ENCODE results near the gene INF2. TPM values are rescaled to one million over a fixed set of nuclear protein-coding genes. Genes with fewer than 3 reads are reported as not detected.
A peak's percentile ranks its signal among the peaks of the same experiment; 100 is the strongest.
"Not testable (repeated sequence)": the region's sequence is repeated elsewhere in the genome, so short reads cannot be mapped to it uniquely, and the experiment has no call there.

Gene INF2
- total RNA-seq, 4 donors from 2014 or later: 36.7 to 43.6 (median 37.8) TPM

GRCh38 chr14:104747876-104748275 is 58.5 kb downstream of the INF2 start:
- H3K27me3 ChIP-seq: no peaks in the 10 kb centered on the region
- H3K9me3 ChIP-seq: no peaks in the 10 kb centered on the region
- H3K4me1 ChIP-seq: peaks cover 41 to 64% (median 47%) of the 10 kb centered on the region in 3 donors
- H3K4me3 ChIP-seq: no peak overlapping the region
- intact Hi-C loops (cut with DNase I): no loop called here
- H3K36me3 ChIP-seq: peaks cover 0 to 19% (median 0%) of the 10 kb centered on the region in 3 donors
- peak overlapping the region; percentile 78 to 87 (median 84) for H3K27ac ChIP-seq
- WGBS, 2 donors: 50 to 64% methylated on average over 2 to 9 of the region's 9 CpGs
- no peak for TF ChIP-seq CTCF (IDR thresholded peaks at IDR 0.05)
- no peak for TF ChIP-seq POLR2A (IDR thresholded peaks at IDR 0.05)
- DNase-seq: no peak

- Histone ChIP-seq H3K9me3 (no peaks in the 10 kb centered on the region), H3K27me3 (no peaks in the 10 kb centered on the region), H3K4me1 (peaks cover 47 to 74% (median 54%) of the 10 kb centered on the region in 3 donors), H3K4me3 (no peak overlapping the region), H3K36me3 (peaks cover 0 to 7% (median 0%) of the 10 kb centered on the region in 3 donors), H3K27ac (peak overlapping the region; percentile 78 to 87 (median 84))
- TF ChIP-seq CTCF (IDR thresholded peaks at IDR 0.05): no peak
- TF ChIP-seq POLR2A (IDR thresholded peaks at IDR 0.05): no peak
- 14 to 28% methylated on average over 7 to 9 of the region's 11 CpGs for WGBS, 2 donors
- DNase-seq: no peak
- intact Hi-C loops (cut with DNase I): no loop called here
These were observed 59.8 kb downstream of the INF2 start for GRCh38 chr14:104749111-104749649.

- Histone ChIP-seq H3K27me3 (no peaks in the 10 kb centered on the region), H3K36me3 (peaks cover 0 to 4% (median 0%) of the 10 kb centered on the region in 3 donors), H3K4me1 (peaks cover 52 to 84% (median 64%) of the 10 kb centered on the region in 3 donors), H3K4me3 (no peak overlapping the region), H3K27ac (peak overlapping the region; percentile 12 to 87 (median 84)), H3K9me3 (no peaks in the 10 kb centered on the region)
- intact Hi-C loops (cut with DNase I): no loop called here
- 46 to 54% methylated on average over 12 of the region's 12 CpGs for WGBS, 2 donors
- TF ChIP-seq CTCF (IDR thresholded peaks at IDR 0.05) (no peak), POLR2A (IDR thresholded peaks at IDR 0.05) (no peak)
- DNase-seq: no peak
These were observed 60.8 kb downstream of the INF2 start for GRCh38 chr14:104750056-104750752.

- 79 to 84% methylated on average over 3 to 5 of the region's 5 CpGs for WGBS, 2 donors
- H3K4me3 ChIP-seq; H3K27me3 ChIP-seq; H3K9me3 ChIP-seq; intact Hi-C loops (cut with DNase I); DNase-seq; H3K36me3 ChIP-seq: not testable (repeated sequence)
- peaks cover 52 to 84% (median 61%) of the 10 kb centered on the region in 3 donors for H3K4me1 ChIP-seq
- H3K27ac ChIP-seq: peak overlapping the region in 3 of 4 donors; percentile 12 to 85 (median 43)
These were observed 61.3 kb downstream of the INF2 start for GRCh38 chr14:104750753-104751057.

- Histone ChIP-seq H3K4me1 (peaks cover 44 to 75% (median 52%) of the 10 kb centered on the region in 3 donors), H3K36me3 (peaks cover 5 to 19% (median 9%) of the 10 kb centered on the region in 3 donors), H3K27me3 (no peaks in the 10 kb centered on the region), H3K9me3 (no peaks in the 10 kb centered on the region), H3K4me3 (peak overlapping the region; percentile 76 to 99 (median 91)), H3K27ac (peak overlapping the region; percentile 86 to 96 (median 95))
- TF ChIP-seq CTCF (IDR thresholded peaks at IDR 0.05): no peak
- no peak for TF ChIP-seq POLR2A (IDR thresholded peaks at IDR 0.05)
- 20 to 30% methylated on average over 4 to 13 of the region's 90 CpGs for WGBS, 2 donors
- intact Hi-C loops (cut with DNase I): no loop called here
- DNase-seq: no peak
These were observed 62.4 kb downstream of the INF2 start for GRCh38 chr14:104751539-104752422.

Measured in esophagus squamous epithelium (tissue), 5 donors.